Immature natural killer cell (primary cell): Measurements from ENCODE around the gene ACTL7B. TPM values are rescaled to one million over a fixed set of nuclear protein-coding genes. Genes with fewer than 3 reads are reported as not detected.

ENCODE experiments used
- DNase-seq, 3 donors: peaks; one replicate each; pipeline ENCODE4 v3.0.0; 2022; ENCODE audit warnings: mixed read lengths in 1 of 3
- H3K27ac Mint-ChIP-seq, 6 donors: one replicate each; pipeline ENCODE4 v1.8.0; 2020; ENCODE audit warnings: mixed read lengths in 6 of 6, mild to moderate bottlenecking in 5 of 6, inconsistent platforms in 4 of 6, moderate library complexity in 3 of 6
- H3K27me3 Mint-ChIP-seq, 3 donors: one replicate each; pipeline ENCODE4 v1.8.0; 2020 to 2021; ENCODE audit warnings: low read depth in 3 of 3, mild to moderate bottlenecking in 3 of 3, mixed read lengths in 3 of 3, moderate library complexity in 3 of 3, inconsistent platforms in 1 of 3
- H3K36me3 Mint-ChIP-seq, 3 donors: one replicate each; pipeline ENCODE4 v1.8.0; 2020; ENCODE audit warnings: mixed read lengths in 3 of 3, inconsistent platforms in 2 of 3, mild to moderate bottlenecking in 2 of 3
- H3K4me1 Mint-ChIP-seq, 2 donors: one replicate each; pipeline ENCODE4 v1.8.0; 2020; ENCODE audit warnings: inconsistent platforms in 2 of 2, mild to moderate bottlenecking in 2 of 2, mixed read lengths in 2 of 2, moderate library complexity in 1 of 2
- H3K4me3 Mint-ChIP-seq, 5 donors: one replicate each; pipeline ENCODE4 v1.8.0; 2020; ENCODE audit warnings: mild to moderate bottlenecking in 5 of 5, mixed read lengths in 5 of 5, inconsistent platforms in 3 of 5, moderate library complexity in 3 of 5
- H3K9me3 Mint-ChIP-seq, 6 donors: one replicate each; pipeline ENCODE4 v1.8.0; 2020; ENCODE audit warnings: mild to moderate bottlenecking in 6 of 6, mixed read lengths in 6 of 6, inconsistent platforms in 4 of 6, moderate library complexity in 3 of 6
- polyA plus RNA-seq, 3 donors: library from polyadenylated mRNA; unstranded; fragments of 300-500 nt; fragmentation: Illumina TruSeq; gene quantifications; one replicate each; pipeline ENCODE4 v1.2.3, GENCODE V29; 2021

Gene ACTL7B
- polyA plus RNA-seq, 3 donors from 2014 or later, result not detected

- Mint-ChIP-seq H3K4me1 (no peaks in the 10 kb centered on the region), H3K4me3 (no peak overlapping the region), H3K27me3 (no peaks in the 10 kb centered on the region), H3K9me3 (no peaks in the 10 kb centered on the region), H3K36me3 (peaks cover 25 to 40% (median 29%) of the 10 kb centered on the region in 3 donors), H3K27ac (no peak overlapping the region)
- no peak for DNase-seq
Measured at GRCh38 chr9:108883085-108883484, 27.3 kb upstream of the ACTL7B start.

- H3K27me3 Mint-ChIP-seq, result no peaks in the 10 kb centered on the region
- no peak for DNase-seq
- peak overlapping the region in 1 of 6 donors; percentile 41 for H3K27ac Mint-ChIP-seq
- H3K9me3 Mint-ChIP-seq, result no peaks in the 10 kb centered on the region
- no peak overlapping the region for H3K4me3 Mint-ChIP-seq
- no peaks in the 10 kb centered on the region for H3K4me1 Mint-ChIP-seq
- peaks cover 30 to 44% (median 32%) of the 10 kb centered on the region in 3 donors for H3K36me3 Mint-ChIP-seq
Measured at GRCh38 chr9:108882052-108882888, 26.5 kb upstream of the ACTL7B start.

- H3K36me3 Mint-ChIP-seq, result peaks cover 32 to 54% (median 35%) of the 10 kb centered on the region in 3 donors
- no peak overlapping the region for H3K4me3 Mint-ChIP-seq
- H3K27ac Mint-ChIP-seq, result no peak overlapping the region
Measured at GRCh38 chr9:108880738-108881316, 25.0 kb upstream of the ACTL7B start.

GRCh38 chr9:108877524-108877923 is 21.7 kb upstream of the ACTL7B start:
- Mint-ChIP-seq H3K4me1 (no peaks in the 10 kb centered on the region), H3K27ac (no peak overlapping the region), H3K4me3 (no peak overlapping the region), H3K36me3 (peaks cover 46 to 71% (median 51%) of the 10 kb centered on the region in 3 donors), H3K27me3 (no peaks in the 10 kb centered on the region), H3K9me3 (no peaks in the 10 kb centered on the region)
- no peak for DNase-seq

More at GRCh38 chr9:108880738-108881316, 25.0 kb upstream of the ACTL7B start:
- no peaks in the 10 kb centered on the region for H3K4me1 Mint-ChIP-seq
- DNase-seq, result no peak
- H3K27me3 Mint-ChIP-seq, result no peaks in the 10 kb centered on the region
- H3K9me3 Mint-ChIP-seq, result no peaks in the 10 kb centered on the region

- no peaks in the 10 kb centered on the region for H3K4me1 Mint-ChIP-seq
- no peak for DNase-seq
- H3K27ac Mint-ChIP-seq, result no peak overlapping the region
- no peaks in the 10 kb centered on the region for H3K27me3 Mint-ChIP-seq
- no peak overlapping the region for H3K4me3 Mint-ChIP-seq
- H3K36me3 Mint-ChIP-seq, result peaks cover 49 to 76% (median 54%) of the 10 kb centered on the region in 3 donors
- H3K9me3 Mint-ChIP-seq, result no peaks in the 10 kb centered on the region
Measured at GRCh38 chr9:108876425-108876824, 20.6 kb upstream of the ACTL7B start.

GRCh38 chr9:108874058-108874788 is 18.4 kb upstream of the ACTL7B start:
- H3K27me3 Mint-ChIP-seq, result no peaks in the 10 kb centered on the region
- H3K4me1 Mint-ChIP-seq, result no peaks in the 10 kb centered on the region
- H3K27ac Mint-ChIP-seq, result no peak overlapping the region
- no peaks in the 10 kb centered on the region for H3K9me3 Mint-ChIP-seq
- DNase-seq, result no peak
- peaks cover 58 to 78% (median 59%) of the 10 kb centered on the region in 3 donors for H3K36me3 Mint-ChIP-seq
- no peak overlapping the region for H3K4me3 Mint-ChIP-seq

- no peak for DNase-seq
- Mint-ChIP-seq H3K4me3 (no peak overlapping the region), H3K27ac (no peak overlapping the region), H3K9me3 (no peaks in the 10 kb centered on the region), H3K4me1 (no peaks in the 10 kb centered on the region), H3K36me3 (peaks cover 46 to 58% (median 48%) of the 10 kb centered on the region in 3 donors), H3K27me3 (no peaks in the 10 kb centered on the region)
Measured at GRCh38 chr9:108869092-108869725, 13.4 kb upstream of the ACTL7B start.

- Mint-ChIP-seq H3K9me3 (no peaks in the 10 kb centered on the region), H3K27me3 (no peaks in the 10 kb centered on the region), H3K27ac (no peak overlapping the region), H3K36me3 (peaks cover 38 to 50% (median 42%) of the 10 kb centered on the region in 3 donors), H3K4me3 (no peak overlapping the region), H3K4me1 (no peaks in the 10 kb centered on the region)
- no peak for DNase-seq
Measured at GRCh38 chr9:108867829-108868228, 12.0 kb upstream of the ACTL7B start.

GRCh38 chr9:108867116-108867515 is 11.3 kb upstream of the ACTL7B start:
- Mint-ChIP-seq H3K27ac (no peak overlapping the region), H3K36me3 (peaks cover 35 to 45% (median 38%) of the 10 kb centered on the region in 3 donors), H3K4me1 (no peaks in the 10 kb centered on the region), H3K9me3 (no peaks in the 10 kb centered on the region), H3K27me3 (no peaks in the 10 kb centered on the region), H3K4me3 (no peak overlapping the region)
- no peak for DNase-seq

- Mint-ChIP-seq H3K4me1 (no peaks in the 10 kb centered on the region), H3K27me3 (no peaks in the 10 kb centered on the region), H3K4me3 (no peak overlapping the region), H3K27ac (no peak overlapping the region), H3K36me3 (peaks cover 27 to 34% (median 27%) of the 10 kb centered on the region in 3 donors), H3K9me3 (no peaks in the 10 kb centered on the region)
- DNase-seq, result no peak
Measured at GRCh38 chr9:108866001-108866420, 10.2 kb upstream of the ACTL7B start.

GRCh38 chr9:108865037-108865436 is 9.3 kb upstream of the ACTL7B start:
- Mint-ChIP-seq H3K9me3 (no peaks in the 10 kb centered on the region), H3K4me3 (no peak overlapping the region), H3K4me1 (no peaks in the 10 kb centered on the region), H3K27me3 (no peaks in the 10 kb centered on the region), H3K27ac (no peak overlapping the region), H3K36me3 (peaks cover 19 to 26% (median 20%) of the 10 kb centered on the region in 3 donors)
- DNase-seq, result no peak

GRCh38 chr9:108864446-108864845 is 8.7 kb upstream of the ACTL7B start:
- Mint-ChIP-seq H3K4me1 (no peaks in the 10 kb centered on the region), H3K36me3 (peaks cover 18 to 23% (median 19%) of the 10 kb centered on the region in 3 donors), H3K9me3 (no peaks in the 10 kb centered on the region), H3K27me3 (no peaks in the 10 kb centered on the region), H3K27ac (no peak overlapping the region), H3K4me3 (no peak overlapping the region)
- DNase-seq, result no peak

GRCh38 chr9:108863891-108864290 is 8.1 kb upstream of the ACTL7B start:
- no peak overlapping the region for H3K27ac Mint-ChIP-seq
- H3K9me3 Mint-ChIP-seq, result no peaks in the 10 kb centered on the region
- H3K4me1 Mint-ChIP-seq, result no peaks in the 10 kb centered on the region
- H3K36me3 Mint-ChIP-seq, result peaks cover 13 to 19% (median 17%) of the 10 kb centered on the region in 3 donors
- H3K27me3 Mint-ChIP-seq, result no peaks in the 10 kb centered on the region
- DNase-seq, result no peak
- H3K4me3 Mint-ChIP-seq, result no peak overlapping the region
